Measurements from ENCODE around the gene C1orf116.

DNA sequence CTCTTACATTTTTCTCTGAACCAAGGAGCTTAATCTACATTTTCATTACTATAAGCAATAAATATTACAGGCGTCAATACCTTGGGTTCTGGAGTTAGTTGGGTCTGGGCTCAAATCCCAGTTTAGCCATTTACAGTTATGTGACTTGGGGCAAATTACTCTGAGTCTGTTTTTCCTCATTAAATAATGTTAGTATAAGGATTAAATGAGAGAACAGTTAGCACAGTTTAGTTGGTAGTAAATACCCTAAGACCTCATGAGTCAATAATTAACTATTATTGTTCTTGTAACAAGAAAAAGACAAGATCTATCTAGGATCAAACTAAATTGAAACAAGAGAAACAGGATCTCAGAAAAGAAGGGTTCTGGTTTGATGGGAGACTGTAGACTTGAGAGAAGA, 4.6 kb downstream of the C1orf116 start:
- TF ChIP-seq, protein P1, sequence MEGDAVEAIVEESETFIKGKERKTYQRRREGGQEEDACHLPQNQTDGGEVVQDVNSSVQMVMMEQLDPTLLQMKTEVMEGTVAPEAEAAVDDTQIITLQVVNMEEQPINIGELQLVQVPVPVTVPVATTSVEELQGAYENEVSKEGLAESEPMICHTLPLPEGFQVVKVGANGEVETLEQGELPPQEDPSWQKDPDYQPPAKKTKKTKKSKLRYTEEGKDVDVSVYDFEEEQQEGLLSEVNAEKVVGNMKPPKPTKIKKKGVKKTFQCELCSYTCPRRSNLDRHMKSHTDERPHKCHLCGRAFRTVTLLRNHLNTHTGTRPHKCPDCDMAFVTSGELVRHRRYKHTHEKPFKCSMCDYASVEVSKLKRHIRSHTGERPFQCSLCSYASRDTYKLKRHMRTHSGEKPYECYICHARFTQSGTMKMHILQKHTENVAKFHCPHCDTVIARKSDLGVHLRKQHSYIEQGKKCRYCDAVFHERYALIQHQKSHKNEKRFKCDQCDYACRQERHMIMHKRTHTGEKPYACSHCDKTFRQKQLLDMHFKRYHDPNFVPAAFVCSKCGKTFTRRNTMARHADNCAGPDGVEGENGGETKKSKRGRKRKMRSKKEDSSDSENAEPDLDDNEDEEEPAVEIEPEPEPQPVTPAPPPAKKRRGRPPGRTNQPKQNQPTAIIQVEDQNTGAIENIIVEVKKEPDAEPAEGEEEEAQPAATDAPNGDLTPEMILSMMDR (IDR thresholded peaks at IDR 0.05), result no peak
- TF ChIP-seq POLR2A (IDR thresholded peaks at IDR 0.05) (no peak), POLR2AphosphoS5 (IDR thresholded peaks at IDR 0.05) (no peak), EP300 (IDR thresholded peaks at IDR 0.05; ENCODE audit: low read depth) (no peak)
